Loucy (cell line): ENCODE measurements around the gene TBL1XR1.

Source experiments
- EZH2phosphoT487 ChIP-seq: fragments of 200-600 bp; IDR thresholded peaks from 2 replicates; pipeline ENCODE4 v1.6.1; 2018; ENCODE audit warnings: antibody characterized with exemption, mild to moderate bottlenecking, moderate library complexity, borderline replicate concordance
- TF ChIP-seq, protein P1 (sequence below): fragments of 200-600 bp; sonication (generic); conservative IDR thresholded peaks from 2 replicates; pipeline ENCODE4 v1.5.1; 2014; ENCODE audit warnings: mild to moderate bottlenecking, antibody characterized with exemption, low read length

DNA sequence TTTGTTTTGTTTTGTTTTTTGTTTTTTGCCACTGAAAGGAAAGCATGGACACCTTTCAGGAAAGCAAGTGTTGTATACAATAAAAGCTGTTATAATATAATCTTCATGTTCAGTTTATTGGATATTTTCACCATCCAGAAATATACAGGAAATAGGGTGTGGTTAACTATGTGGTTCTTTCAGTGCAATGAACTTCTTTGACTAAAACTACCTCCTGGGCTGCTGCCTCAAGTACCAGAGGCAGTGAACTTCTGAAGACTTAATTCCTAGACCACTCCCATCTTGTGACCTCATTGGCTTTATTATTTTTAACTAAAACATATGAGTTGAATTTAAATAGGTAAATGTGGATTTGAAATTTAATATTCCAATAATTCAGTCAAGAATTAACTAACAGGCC lies 27.1 kb upstream of the TBL1XR1 start:
- TF ChIP-seq, protein P1, sequence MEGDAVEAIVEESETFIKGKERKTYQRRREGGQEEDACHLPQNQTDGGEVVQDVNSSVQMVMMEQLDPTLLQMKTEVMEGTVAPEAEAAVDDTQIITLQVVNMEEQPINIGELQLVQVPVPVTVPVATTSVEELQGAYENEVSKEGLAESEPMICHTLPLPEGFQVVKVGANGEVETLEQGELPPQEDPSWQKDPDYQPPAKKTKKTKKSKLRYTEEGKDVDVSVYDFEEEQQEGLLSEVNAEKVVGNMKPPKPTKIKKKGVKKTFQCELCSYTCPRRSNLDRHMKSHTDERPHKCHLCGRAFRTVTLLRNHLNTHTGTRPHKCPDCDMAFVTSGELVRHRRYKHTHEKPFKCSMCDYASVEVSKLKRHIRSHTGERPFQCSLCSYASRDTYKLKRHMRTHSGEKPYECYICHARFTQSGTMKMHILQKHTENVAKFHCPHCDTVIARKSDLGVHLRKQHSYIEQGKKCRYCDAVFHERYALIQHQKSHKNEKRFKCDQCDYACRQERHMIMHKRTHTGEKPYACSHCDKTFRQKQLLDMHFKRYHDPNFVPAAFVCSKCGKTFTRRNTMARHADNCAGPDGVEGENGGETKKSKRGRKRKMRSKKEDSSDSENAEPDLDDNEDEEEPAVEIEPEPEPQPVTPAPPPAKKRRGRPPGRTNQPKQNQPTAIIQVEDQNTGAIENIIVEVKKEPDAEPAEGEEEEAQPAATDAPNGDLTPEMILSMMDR = no peak
- TF ChIP-seq EZH2phosphoT487 = no peak
